HEK293 (cell line): ENCODE results near the gene CACNA1S.

Experiments
- MYNN ChIP-seq: fragments of 450-650 bp; formaldehyde crosslinking; IDR thresholded peaks from 2 replicates; pipeline ENCODE4 v1.5.1; 2016; ENCODE audit warnings: missing biosample characterization, missing genetic modification characterization, borderline replicate concordance
- SP2 ChIP-seq: fragments of 450-650 bp; formaldehyde crosslinking; IDR thresholded peaks from 2 replicates; pipeline ENCODE4 v1.5.1; 2016; ENCODE audit warnings: missing biosample characterization, missing genetic modification characterization
- TCF7L2 ChIP-seq: IDR thresholded peaks from 2 replicates; pipeline ENCODE4 v1.6.1; 2011; ENCODE audit warnings: low read depth, mild to moderate bottlenecking, inconsistent platforms, low read length, moderate library complexity, borderline replicate concordance
- ZBTB21 ChIP-seq: fragments of 450-650 bp; formaldehyde crosslinking; IDR thresholded peaks from 2 replicates; pipeline ENCODE4 v1.5.1; 2017; ENCODE audit warnings: missing biosample characterization, missing genetic modification characterization
- ZNF140 ChIP-seq: fragments of 450-650 bp; formaldehyde crosslinking; IDR thresholded peaks from 2 replicates; pipeline ENCODE4 v1.5.1; 2016; ENCODE audit warnings: missing biosample characterization, missing genetic modification characterization
- ZNF645 ChIP-seq: fragments of 450-650 bp; formaldehyde crosslinking; IDR thresholded peaks from 2 replicates; pipeline ENCODE4; 2016; ENCODE audit warnings: missing biosample characterization, missing genetic modification characterization
- ZNF664 ChIP-seq: fragments of 450-650 bp; formaldehyde crosslinking; IDR thresholded peaks from 2 replicates; pipeline ENCODE4 v1.5.1; 2016; ENCODE audit warnings: missing biosample characterization, missing genetic modification characterization
- TF ChIP-seq, protein P1 (sequence below): fragments of 450-650 bp; formaldehyde crosslinking; IDR thresholded peaks from 2 replicates; pipeline ENCODE4 v1.5.1; 2016; ENCODE audit warnings: missing biosample characterization, missing genetic modification characterization

DNA sequence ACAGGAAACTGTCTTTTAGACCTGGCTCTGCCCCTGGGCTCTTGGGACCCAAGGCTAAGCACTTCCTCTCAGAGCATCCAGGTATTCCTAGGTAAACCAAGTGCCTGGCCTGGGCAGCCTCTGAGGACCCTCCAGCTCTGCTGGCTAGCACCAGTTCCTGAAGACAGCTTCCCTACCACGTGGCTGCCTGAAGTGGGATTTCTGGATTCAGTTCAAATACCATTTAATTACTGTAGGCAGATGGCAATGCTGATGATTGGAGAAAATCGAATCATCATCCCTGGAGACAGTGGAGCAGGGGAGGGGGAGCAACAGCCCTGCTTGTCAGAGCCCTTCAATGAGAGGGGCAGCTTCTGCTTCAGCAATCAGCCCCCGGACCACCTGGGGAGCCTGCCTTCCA lies 100.6 kb downstream of the CACNA1S start:
- TF ChIP-seq MYNN (tag by site-specific recombination) (no peak), SP2 (tag by site-specific recombination) (no peak), ZNF664 (no peak), ZBTB21 (tag by site-specific recombination) (no peak), ZNF140 (tag by site-specific recombination) (no peak), ZNF645 (tag by site-specific recombination) (no peak), TCF7L2 (no peak)
- TF ChIP-seq, protein P1, sequence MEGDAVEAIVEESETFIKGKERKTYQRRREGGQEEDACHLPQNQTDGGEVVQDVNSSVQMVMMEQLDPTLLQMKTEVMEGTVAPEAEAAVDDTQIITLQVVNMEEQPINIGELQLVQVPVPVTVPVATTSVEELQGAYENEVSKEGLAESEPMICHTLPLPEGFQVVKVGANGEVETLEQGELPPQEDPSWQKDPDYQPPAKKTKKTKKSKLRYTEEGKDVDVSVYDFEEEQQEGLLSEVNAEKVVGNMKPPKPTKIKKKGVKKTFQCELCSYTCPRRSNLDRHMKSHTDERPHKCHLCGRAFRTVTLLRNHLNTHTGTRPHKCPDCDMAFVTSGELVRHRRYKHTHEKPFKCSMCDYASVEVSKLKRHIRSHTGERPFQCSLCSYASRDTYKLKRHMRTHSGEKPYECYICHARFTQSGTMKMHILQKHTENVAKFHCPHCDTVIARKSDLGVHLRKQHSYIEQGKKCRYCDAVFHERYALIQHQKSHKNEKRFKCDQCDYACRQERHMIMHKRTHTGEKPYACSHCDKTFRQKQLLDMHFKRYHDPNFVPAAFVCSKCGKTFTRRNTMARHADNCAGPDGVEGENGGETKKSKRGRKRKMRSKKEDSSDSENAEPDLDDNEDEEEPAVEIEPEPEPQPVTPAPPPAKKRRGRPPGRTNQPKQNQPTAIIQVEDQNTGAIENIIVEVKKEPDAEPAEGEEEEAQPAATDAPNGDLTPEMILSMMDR (tag by site-specific recombination): no peak
